IPS-18c (cell line): ENCODE data around the gene DYNC2I2.
A peak's percentile ranks its signal among the peaks of the same experiment; 100 is the strongest.
"Not testable (repeated sequence)": the region's sequence is repeated elsewhere in the genome, so short reads cannot be mapped to it uniquely, and the experiment has no call there.

ENCODE experiments used
- H3K4me3 ChIP-seq: 2 replicates; pipeline ENCODE4 v1.7.0; 2013; ENCODE audit warnings: low read depth, mild to moderate bottlenecking, low read length, moderate library complexity; ENCODE audit not compliant: insufficient read depth
- H3K9me3 ChIP-seq: one replicate; pipeline ENCODE4 v1.6.1; 2013; ENCODE audit warnings: mild to moderate bottlenecking, low read length, moderate library complexity; ENCODE audit not compliant: control insufficient read depth, insufficient read depth

Gene DYNC2I2

DNA sequence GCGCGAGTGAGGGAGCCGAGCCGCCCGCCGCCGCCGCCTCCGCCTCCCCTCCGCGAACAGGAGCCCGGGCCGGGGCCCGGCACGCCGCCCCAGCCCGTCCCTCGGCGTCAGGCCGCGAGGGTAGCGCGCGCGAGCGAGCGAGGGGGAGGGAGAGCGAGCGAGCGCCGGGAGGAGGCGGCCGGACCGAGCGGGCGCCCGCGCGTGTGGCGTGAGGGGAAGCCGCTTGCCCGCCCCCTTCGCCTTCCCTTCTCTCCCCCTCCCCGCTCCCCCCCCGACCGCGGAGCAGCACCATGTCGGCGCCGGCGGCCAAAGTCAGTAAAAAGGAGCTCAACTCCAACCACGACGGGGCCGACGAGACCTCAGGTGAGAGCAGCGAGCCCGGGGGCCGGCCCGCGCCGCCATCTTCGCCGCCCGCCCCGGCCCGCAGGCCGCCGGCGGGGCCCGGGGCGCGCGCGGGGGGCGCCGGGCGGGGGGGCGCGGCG lies 32.7 kb upstream of the DYNC2I2 start:
- H3K9me3 ChIP-seq, result no peaks in the 10 kb centered on the region
- H3K4me3 ChIP-seq, result peak overlapping the region; percentile 52

DNA sequence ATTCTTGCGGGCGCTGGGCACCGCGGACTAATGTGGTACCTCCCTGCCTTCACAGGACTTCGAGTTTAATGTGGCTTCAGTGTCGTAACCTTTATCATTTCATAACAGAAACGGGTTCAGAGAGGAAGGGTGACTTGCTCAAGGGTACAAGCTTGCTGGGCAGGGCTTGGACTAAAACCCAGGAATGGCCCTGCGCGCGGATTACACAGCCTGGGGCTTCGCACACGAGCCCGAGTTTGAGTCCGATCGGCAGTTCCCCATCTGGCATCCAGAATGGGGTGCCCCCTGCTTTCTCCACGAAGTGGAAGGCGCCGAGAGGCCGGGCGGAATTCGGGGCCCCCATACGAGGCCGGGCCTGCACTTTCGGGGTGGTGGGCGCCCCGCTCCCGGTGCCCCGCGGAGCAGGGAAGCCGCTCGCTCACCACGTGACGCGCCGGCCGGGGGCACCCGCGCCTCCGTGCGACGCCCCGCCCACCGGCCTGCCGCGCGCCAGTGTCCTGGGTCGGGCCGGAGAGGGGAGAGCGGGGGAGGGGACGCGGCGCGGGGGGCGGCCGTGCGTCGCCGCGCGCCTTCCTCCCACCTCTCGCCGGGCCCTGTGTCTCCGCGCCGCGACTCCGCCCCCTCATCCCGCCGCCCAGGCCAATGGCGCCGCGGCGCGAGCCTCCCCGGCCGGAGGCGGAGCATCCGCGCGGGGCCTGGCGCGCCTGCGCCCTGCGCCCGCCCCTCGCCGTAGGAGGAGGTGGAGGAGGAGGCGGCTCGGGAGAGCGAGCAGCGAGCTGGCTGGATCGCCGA lies 32.0 kb upstream of the DYNC2I2 start, which contains the start of gene SET:
Gene SET, plus strand, starts transcription at position 722 of the 792 bp plus-strand sequence. CDS start 361 bp downstream, outside the sequence.
- no peaks in the 10 kb centered on the region for H3K9me3 ChIP-seq
- peak within 1 kb of the TSS; percentile 64 for H3K4me3 ChIP-seq

DNA sequence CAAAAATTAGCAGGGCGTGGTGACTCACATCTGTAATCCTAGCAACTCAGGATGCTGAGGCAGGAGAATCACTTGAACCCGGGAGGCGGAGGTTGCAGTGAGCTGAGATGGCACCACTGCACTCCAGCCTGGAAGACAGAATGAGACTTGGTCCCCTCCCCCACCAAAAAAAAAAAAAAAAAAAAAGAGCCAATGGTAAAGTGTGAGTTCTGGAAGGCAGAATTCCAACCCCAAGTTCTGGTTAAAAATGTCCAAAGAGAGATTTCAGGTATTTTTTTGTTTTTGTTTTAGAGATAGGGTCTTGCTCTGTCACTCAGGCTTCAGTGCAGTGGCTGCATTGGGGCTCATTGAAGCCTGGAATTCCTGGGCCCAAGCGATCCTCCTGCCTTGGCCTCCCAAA lies 30.8 kb upstream of the DYNC2I2 start:
- no peak overlapping the region for H3K4me3 ChIP-seq
- no peaks in the 10 kb centered on the region for H3K9me3 ChIP-seq

DNA sequence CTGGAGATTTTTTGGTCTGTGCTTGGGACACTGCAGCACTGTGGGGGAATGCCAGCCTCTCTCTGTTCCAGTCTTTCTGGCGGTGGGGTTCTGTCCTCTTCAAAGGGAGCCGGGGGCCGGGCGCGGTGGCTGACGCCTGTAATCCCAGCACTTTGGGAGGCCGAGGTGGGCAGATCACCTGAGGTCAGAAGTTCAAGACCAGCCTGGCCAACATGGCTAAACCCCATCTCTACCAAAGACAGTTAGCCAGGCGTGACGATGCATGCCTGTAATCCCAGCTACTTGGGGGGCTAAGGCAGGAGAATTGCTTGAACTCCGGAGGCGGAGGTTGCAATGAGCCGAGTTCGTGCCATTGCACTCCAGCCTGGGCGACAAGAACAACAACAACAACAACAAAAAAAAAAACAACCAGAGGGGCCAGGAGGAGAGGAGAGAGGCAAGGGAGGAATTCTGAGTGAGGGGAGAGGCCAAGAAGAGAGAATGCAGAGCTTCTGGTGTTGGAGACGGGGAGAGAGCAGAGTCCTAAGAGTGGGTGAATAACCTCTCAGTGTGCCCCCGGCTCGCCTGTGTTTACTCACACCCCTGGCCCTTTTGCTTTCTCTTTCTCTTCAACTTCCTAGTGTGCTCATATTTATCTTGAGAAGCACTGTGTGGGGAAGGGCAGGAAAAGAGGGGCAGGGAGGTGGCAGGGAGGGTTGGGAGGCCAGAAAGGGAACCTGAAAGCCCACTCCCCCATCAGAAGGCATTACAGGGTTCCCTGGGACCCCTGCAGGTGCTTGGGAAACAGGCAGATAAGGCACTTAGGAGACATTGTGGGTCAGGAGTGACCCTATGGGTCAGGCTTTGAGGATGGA lies 29.2 kb upstream of the DYNC2I2 start:
- Histone ChIP-seq H3K9me3 (no peaks in the 10 kb centered on the region), H3K4me3 (peak overlapping the region; percentile 100)

DNA sequence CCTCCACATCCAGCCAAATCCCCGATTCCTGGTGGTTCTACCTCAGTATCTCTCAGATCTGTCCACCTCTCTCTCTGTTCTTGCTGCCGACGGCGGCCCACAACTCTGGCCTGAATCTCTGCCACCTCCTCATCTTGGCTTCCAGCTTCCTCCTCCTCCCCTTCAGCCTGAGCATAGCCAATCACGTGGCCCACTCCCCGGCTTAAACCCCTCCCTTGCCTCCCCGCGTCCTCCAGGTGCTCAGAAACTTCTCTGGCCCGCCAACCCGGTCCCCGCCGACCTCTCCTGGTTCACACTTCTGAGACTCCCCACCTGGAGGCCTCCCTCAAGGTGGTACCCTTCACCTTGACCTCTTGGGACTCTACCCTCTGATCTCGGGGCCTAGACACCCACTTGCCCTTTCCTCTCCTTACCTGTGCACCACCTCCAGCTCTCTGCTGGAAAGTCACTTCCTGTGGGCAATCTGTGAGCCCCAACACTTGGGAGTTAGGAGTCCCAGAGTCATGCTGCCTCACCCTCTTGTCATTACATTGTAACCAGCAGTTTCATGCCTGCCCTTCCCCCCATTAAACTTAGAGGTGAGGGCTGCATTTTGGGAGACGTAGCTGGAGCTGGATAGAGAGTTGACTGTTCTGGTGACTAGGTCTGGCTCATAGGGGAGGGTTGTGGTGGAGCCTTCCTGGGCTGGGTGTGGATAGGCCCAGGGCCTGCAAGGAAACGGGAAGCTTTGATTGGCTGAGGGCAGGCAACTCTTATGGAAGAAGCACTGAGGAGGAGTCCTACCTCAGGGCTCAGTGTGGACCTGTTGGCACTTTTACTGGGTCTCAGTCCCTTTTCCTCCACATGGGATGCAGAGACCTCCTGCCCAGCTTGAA lies 27.9 kb upstream of the DYNC2I2 start:
- Histone ChIP-seq H3K9me3 (no peaks in the 10 kb centered on the region), H3K4me3 (peak overlapping the region; percentile 100)

DNA sequence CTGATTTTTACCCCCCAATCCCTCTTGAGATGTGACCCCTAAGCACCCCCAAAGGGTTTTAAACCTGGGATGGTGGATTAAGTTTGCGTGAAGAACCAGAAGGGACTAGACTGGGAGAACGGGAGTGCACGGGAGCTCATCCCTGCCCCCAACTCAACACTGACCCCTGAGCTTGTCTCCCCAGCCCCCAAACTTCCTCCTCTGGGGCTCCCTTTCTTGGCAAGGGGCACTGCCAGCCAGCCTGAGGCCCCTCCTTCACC lies 27.3 kb upstream of the DYNC2I2 start:
- H3K4me3 ChIP-seq, result peak overlapping the region; percentile 100

DNA sequence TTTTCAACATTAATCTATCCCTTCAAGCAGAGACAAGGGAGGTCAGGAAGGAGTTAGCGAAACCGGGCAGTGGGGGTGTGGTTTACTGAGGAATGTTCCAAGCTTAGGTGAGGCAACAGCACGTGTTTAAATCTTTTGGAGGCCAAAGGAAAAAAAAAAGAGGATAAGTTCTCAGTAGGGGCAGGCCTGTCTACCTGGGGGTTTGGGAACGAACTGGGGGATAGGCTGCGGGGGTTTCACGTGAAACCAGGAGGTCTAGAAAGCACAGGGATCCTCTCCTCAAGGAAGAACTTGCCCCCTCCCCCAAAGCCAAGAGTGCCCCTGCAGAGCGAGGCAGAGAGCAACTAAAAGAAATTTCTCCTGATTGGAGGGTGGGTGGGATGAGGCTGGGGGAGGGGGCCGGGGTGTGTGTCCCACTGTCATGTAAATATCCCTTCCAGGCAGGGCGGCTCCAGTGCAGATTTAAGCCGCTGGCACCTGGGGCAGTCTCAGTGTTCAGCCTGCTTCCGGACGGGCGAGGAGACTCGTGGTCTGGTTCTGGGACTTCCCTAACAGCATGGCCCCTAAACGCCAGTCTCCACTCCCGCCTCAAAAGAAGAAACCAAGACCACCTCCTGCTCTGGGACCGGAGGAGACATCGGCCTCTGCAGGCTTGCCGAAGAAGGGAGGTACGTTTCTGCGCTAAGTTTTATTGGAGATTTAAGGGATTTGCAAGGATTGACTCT lies 26.9 kb upstream of the DYNC2I2 start:
- peak overlapping the region; percentile 100 for H3K4me3 ChIP-seq

More for the DNA sequence above, 27.3 kb upstream of the DYNC2I2 start:
- no peaks in the 10 kb centered on the region for H3K9me3 ChIP-seq

DNA sequence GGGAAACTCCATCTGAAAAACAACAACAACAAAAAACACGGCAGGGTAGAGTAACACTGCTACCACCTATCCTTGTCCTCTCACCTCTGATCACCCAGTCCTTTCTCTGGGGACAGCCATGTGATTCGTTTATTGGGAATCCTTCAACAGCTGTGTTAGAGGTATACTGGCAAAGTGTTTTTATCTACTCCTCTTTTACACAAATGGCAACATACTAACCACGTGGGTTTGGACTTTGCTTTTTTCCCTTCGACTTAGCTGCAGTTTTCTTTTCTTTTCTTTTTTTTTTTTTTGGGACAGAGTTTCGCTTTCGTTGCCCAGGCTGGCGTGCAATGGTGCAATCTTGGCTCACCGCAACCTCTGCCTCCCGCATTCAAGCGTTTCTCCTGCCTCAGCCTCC lies 21.1 kb upstream of the DYNC2I2 start:
- Histone ChIP-seq H3K4me3 (no peak overlapping the region), H3K9me3 (no peaks in the 10 kb centered on the region)

More for the DNA sequence above, 26.9 kb upstream of the DYNC2I2 start:
- H3K9me3 ChIP-seq, result no peaks in the 10 kb centered on the region

DNA sequence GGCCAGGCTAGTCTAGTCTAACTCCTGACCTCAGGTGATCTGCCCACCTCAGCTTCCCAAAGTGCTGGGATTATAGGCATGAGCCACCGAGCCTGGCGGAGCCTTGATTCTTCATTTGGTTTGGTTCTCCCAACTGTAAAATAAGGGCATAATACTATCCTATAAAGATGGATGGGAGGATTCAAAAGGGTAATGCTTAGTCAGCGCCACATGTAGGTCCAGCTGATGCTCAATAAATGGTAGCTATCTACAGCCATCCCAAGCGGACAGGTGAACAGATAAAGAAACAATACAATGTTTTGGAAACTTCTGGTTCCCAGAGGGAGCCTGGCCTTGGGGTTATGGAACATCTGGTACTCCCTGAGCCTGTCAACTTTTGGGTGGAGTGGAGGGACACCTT lies 18.7 kb upstream of the DYNC2I2 start:
- no peak overlapping the region for H3K4me3 ChIP-seq

DNA sequence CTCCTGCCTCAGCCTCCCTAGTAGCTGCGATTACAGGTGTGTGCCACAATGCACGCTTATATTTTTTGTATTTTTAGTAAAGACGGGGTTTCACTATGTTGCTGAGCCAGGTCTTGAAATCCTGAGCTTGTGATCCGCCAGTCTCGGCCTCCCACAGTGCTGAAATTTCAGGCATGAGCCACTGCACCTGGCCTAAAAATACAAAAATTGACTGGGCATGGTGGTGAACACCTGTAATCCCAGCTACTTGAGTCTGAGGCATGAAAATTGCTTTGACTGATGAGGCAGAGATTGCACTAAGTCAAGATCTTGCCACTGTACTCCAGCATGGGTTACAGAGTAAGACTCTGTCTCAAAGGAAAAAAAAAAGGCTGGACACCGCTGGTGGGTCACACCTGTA lies 13.1 kb upstream of the DYNC2I2 start:
- Histone ChIP-seq H3K9me3 (no peaks in the 10 kb centered on the region), H3K4me3 (no peak overlapping the region)

More for the DNA sequence above, 18.7 kb upstream of the DYNC2I2 start:
- no peaks in the 10 kb centered on the region for H3K9me3 ChIP-seq

DNA sequence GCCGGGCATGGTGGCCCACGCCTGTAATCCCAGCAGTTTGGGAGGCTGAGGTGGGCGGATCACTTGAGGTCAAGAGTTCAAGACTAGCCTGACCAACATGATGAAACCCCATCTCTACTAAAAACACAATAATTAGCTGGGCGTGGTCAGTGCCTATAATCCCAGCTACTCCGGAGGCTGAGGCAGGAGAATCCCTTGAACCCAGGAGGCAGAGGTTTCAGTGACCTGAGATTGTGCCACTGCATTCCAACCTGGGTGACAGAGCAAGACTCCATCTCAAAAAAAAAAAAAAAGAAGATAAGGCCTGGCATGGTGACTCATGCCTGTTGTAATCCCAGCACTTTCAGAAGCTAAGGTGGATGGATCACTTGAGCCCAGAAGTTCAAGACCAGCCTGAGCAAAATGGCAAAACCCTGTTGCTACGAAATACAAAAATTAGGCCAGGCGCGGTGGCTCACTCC lies 9.9 kb upstream of the DYNC2I2 start:
- H3K9me3 ChIP-seq, H3K4me3 ChIP-seq: not testable (repeated sequence)

DNA sequence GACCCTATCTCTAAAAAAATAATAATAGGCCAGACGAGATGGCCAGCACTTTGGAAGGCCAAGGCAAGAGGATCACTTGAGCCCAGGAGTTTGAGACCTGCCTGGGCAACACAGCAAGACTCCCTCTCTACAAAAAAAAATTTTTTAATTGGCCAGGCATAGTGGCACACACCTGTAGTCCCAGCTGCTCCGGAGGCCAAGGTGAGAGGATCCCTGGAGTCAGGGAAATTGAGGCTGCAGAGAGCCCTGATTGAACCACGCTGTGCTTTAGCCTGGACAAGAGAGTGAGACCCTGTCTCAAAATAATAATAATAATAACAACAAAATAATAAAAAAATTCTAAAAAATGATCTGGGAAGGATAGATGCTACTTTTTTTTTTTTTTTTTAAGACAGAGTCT lies 1.1 kb upstream of the DYNC2I2 start:
- no peaks in the 10 kb centered on the region for H3K9me3 ChIP-seq
- no peak overlapping the region for H3K4me3 ChIP-seq

DNA sequence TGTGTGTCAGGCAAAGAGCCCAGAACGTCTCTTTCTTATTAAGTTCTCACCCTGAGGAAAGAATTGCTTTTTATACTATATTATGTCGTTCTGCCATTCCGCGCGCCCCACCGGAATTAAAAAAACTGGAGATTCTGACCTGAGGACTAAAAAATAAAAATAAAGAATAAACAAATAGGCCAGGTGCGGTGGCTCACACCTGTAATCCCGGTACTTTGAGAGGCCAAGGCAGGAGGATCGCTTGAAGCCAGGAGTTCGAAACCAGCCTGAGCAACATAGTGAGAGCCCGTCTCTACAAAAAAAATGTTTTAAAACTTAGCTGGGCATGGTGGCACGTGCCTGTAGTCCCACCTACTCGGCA lies 677 bp upstream of the DYNC2I2 start:
- H3K4me3 ChIP-seq, result no peak overlapping the region; the same call in 1 of the 2 replicates

DNA sequence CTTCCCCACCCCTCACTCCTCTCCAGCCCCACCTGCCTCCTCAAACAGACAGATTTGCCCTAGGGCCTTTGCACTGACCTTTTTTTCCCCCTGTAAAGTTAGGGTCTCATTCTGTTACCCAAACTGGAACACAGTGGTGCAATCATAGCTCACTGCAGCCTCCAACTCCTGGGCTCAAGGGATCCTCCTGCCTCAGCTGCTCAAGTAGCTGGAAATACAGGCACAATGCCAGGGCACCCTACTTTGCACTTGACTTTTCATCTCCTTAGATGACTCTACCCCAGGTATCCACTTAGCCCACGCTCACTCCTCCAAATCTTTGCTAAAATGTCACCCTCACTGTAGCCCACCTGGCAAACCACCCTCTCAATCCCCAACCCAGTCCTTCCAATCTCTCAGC lies 2.2 kb downstream of the DYNC2I2 start:
- no peak overlapping the region for H3K4me3 ChIP-seq
- no peaks in the 10 kb centered on the region for H3K9me3 ChIP-seq

More for the DNA sequence above, 677 bp upstream of the DYNC2I2 start:
- no peaks in the 10 kb centered on the region for H3K9me3 ChIP-seq

DNA sequence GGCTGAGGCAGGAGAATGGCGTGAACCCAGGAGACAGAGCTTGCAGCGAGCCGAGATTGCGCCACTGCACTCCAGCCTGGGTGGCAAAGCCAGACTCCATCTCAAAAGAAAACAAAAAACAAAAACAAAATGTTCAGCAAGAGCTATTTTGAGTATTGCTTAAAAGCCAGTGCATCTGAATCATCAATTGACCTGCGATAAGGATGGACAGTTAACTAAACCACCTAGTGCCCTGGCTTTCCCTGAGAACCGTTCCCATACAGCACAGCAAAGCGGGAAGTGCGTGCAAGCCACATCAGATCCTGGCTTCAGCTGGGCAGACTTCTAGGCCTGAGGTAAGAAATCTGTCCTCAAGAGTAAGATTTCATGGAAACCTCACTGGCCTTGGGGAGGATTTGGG lies 2.7 kb downstream of the DYNC2I2 start:
- Histone ChIP-seq H3K9me3 (no peaks in the 10 kb centered on the region), H3K4me3 (no peak overlapping the region)

DNA sequence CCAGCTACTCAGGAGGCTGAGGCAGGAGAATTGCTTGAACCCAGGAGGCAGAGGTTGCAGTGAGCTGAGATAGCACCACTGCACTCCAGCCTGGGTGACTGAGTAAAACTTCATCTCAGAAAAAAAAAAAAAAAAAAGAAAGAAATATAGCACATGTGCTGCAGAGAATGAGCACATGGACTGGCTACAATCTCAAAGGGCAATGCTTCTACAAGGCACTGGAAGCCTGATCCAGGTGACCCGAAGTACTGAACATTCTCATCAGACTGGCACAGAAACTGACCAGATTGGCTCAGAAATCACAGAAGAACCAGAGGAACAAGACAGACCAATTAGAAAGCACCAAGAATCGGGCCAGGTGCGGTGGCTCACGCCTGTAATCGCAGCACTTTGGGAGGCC lies 4.8 kb downstream of the DYNC2I2 start:
- H3K9me3 ChIP-seq, result no peaks in the 10 kb centered on the region
- no peak overlapping the region for H3K4me3 ChIP-seq

DNA sequence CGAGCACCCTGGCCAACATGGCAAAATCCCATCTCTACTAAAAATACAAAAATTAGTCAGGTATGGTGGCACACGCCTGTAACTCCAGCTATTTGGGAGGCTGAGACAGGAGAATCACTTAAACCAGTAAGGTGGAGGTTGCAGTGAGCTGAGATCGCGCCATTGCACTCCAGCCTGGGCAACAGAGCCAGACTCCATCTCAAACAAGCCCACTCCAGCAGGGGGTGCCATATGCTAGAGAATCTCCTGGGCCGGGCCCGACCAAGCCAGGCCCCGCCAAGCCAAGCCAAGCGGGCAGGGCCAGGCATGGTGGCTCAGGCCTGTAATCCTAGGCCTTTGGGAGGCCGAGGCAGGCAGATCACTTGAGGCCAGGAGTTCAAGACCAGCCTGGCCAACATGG lies 8.4 kb downstream of the DYNC2I2 start:
- H3K4me3 ChIP-seq, result not testable (repeated sequence)

More for the DNA sequence above, 8.4 kb downstream of the DYNC2I2 start:
- not testable (repeated sequence) for H3K9me3 ChIP-seq
